ENCODE results near the gene C1D. TPM values are rescaled to one million over a fixed set of nuclear protein-coding genes. Genes with fewer than 3 reads are reported as not detected.

The C1D gene
- total RNA-seq, 1 experiment from 2014 or later = 21.1 TPM

DNA sequence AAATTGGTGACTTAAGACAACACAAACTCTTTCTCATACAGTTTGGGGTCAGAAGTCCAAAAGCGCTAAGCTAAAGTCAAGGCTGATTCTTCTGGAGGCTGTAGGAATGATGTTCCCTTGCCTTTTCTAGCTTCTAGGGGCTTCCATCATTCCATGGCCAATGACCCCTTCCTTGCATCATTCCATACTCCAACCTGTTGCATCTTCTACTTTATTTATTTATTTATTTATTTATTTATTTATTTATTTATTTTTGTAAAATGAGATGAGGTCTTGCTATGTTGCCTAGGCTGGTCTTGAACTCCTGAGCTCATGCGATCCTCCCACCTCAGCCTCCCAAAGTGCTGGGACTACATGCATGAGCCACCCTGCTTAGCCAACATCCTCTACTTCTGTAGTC is 44.7 kb upstream of the C1D start (continued):
- no peak for TF ChIP-seq FOSL1 (IDR thresholded peaks at IDR 0.05; ENCODE audit: low read depth)

DNA sequence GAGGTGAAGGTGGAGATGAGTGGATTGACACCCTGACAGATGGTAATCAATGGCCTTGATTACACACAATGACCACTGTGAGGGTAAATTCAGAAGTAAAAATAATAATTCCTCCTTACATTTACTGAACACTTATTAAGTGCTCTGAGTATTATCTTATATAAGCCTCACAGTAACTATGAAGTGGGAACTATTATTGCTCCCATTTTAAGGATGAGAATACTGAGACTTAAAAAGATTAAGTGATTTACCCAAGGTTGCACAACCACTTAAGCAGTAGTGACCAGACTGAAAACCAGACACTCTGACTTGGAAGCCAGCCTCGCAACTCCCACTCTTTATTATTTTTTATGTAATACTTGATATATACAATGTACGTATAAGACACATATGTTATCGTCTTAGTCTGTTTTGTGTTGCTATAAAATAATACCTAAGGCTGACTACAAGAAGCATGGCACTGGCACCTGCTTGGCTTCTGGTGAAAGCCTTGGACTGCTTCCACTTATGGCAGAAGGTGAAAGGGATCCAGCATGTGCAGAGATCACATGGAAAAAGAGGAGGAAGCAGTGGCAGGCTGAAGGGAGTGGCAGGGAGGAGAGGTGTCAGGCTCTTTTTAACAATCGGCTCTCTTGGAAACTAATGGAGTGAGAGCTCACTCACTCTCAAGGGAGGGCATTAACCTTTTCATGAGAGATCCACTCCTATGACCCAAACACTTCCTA is 41.5 kb upstream of the C1D start:
- H3K4me3 ChIP-seq (replicated peaks in 1 of 2; ENCODE audit: low read depth in 1 of 2, low read length in 2 of 2) = no peak overlapping the region
- ChIA-PET RAD21 (ENCODE audit: low non-redundant PET in 1 of 2, low total read pairs in 2 of 2, uncharacterized antibody in 2 of 2, unreplicated experiment in 2 of 2) (no interaction called here), POLR2A (no interaction called here), CTCF (no interaction called here)
- H4K20me1 ChIP-seq (ENCODE audit: insufficient read depth) = no peaks in the 10 kb centered on the region
- no peak overlapping the region for H3K27ac ChIP-seq (ENCODE audit: low read depth, low read length)
- H3K4me2 ChIP-seq (ENCODE audit: low read length) = no peak overlapping the region
- intact Hi-C loops (cut with micrococcal nuclease) = no loop called here
- no TSS peak for BruUV-seq (replicated peaks)
- H3K27me3 ChIP-seq (ENCODE audit: insufficient read depth, low read length) = no peaks in the 10 kb centered on the region
- no peaks in the 10 kb centered on the region for H3K79me2 ChIP-seq (ENCODE audit: insufficient read depth, low read length)
- DNase-seq (ENCODE audit: low read depth, low spot score) = no peak
- no peaks in the 10 kb centered on the region for H3K9me2 ChIP-seq (ENCODE audit: insufficient read depth)
- no peak for TF ChIP-seq CBX3 (IDR thresholded peaks at IDR 0.05; ENCODE audit: low read depth)
- TF ChIP-seq CEBPB (IDR thresholded peaks at IDR 0.05; ENCODE audit: low read depth) = no peak
- TF ChIP-seq, protein P1, sequence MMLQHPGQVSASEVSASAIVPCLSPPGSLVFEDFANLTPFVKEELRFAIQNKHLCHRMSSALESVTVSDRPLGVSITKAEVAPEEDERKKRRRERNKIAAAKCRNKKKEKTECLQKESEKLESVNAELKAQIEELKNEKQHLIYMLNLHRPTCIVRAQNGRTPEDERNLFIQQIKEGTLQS (IDR thresholded peaks at IDR 0.05) = no peak
- TF ChIP-seq, protein P2, sequence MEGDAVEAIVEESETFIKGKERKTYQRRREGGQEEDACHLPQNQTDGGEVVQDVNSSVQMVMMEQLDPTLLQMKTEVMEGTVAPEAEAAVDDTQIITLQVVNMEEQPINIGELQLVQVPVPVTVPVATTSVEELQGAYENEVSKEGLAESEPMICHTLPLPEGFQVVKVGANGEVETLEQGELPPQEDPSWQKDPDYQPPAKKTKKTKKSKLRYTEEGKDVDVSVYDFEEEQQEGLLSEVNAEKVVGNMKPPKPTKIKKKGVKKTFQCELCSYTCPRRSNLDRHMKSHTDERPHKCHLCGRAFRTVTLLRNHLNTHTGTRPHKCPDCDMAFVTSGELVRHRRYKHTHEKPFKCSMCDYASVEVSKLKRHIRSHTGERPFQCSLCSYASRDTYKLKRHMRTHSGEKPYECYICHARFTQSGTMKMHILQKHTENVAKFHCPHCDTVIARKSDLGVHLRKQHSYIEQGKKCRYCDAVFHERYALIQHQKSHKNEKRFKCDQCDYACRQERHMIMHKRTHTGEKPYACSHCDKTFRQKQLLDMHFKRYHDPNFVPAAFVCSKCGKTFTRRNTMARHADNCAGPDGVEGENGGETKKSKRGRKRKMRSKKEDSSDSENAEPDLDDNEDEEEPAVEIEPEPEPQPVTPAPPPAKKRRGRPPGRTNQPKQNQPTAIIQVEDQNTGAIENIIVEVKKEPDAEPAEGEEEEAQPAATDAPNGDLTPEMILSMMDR (IDR thresholded peaks at IDR 0.05 in 2 of 3, conservative IDR thresholded peaks at IDR 0.05 in 1 of 3; ENCODE audit: borderline replicate concordance in 1 of 3, insufficient read depth in 1 of 3, low read depth in 2 of 3, low read length in 2 of 3) = no peak
- TF ChIP-seq, protein P3, sequence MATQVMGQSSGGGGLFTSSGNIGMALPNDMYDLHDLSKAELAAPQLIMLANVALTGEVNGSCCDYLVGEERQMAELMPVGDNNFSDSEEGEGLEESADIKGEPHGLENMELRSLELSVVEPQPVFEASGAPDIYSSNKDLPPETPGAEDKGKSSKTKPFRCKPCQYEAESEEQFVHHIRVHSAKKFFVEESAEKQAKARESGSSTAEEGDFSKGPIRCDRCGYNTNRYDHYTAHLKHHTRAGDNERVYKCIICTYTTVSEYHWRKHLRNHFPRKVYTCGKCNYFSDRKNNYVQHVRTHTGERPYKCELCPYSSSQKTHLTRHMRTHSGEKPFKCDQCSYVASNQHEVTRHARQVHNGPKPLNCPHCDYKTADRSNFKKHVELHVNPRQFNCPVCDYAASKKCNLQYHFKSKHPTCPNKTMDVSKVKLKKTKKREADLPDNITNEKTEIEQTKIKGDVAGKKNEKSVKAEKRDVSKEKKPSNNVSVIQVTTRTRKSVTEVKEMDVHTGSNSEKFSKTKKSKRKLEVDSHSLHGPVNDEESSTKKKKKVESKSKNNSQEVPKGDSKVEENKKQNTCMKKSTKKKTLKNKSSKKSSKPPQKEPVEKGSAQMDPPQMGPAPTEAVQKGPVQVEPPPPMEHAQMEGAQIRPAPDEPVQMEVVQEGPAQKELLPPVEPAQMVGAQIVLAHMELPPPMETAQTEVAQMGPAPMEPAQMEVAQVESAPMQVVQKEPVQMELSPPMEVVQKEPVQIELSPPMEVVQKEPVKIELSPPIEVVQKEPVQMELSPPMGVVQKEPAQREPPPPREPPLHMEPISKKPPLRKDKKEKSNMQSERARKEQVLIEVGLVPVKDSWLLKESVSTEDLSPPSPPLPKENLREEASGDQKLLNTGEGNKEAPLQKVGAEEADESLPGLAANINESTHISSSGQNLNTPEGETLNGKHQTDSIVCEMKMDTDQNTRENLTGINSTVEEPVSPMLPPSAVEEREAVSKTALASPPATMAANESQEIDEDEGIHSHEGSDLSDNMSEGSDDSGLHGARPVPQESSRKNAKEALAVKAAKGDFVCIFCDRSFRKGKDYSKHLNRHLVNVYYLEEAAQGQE (IDR thresholded peaks at IDR 0.05; ENCODE audit: low read depth) = no peak
- TF ChIP-seq RAD21 (IDR thresholded peaks at IDR 0.05; ENCODE audit: low read depth) = no peak
- no peak for TF ChIP-seq SP1 (IDR thresholded peaks at IDR 0.05; ENCODE audit: low read depth)
- no peaks in the 10 kb centered on the region for H3K36me3 ChIP-seq (ENCODE audit: control insufficient read depth in 1 of 2, insufficient read depth in 2 of 2, low read length in 2 of 2)
- H2AFZ ChIP-seq (ENCODE audit: low read depth, low read length, poor library complexity, severe bottlenecking) = no peak overlapping the region
- peaks cover 0 to 4% of the 10 kb centered on the region in 2 experiments; a peak in 1 of 4 replicates for H3K9me3 ChIP-seq (ENCODE audit: control insufficient read depth in 1 of 2, insufficient read depth in 1 of 2, low read depth in 1 of 2, low read length in 2 of 2)
- H3K9ac ChIP-seq (ENCODE audit: low read length) = no peak overlapping the region
- no peak for ATAC-seq
- H3K4me1 ChIP-seq (ENCODE audit: control insufficient read depth in 1 of 2, insufficient read depth in 2 of 2, low read length in 2 of 2) = no peaks in the 10 kb centered on the region
